HG03095 (cell line): ENCODE data around the gene TMEM131.
"Not testable (repeated sequence)": the region's sequence is repeated elsewhere in the genome, so short reads cannot be mapped to it uniquely, and the experiment has no call there.

Experiments used
- ATAC-seq: cut with Tn5 transposase; IDR thresholded peaks from one replicate; pipeline ENCODE4 v1.9.1; 2021; ENCODE audit warnings: moderate library complexity; ENCODE audit not compliant: unreplicated experiment

The TMEM131 gene

GRCh38 chr2:97995734-97996624, at the start of gene TMEM131:
Gene TMEM131, minus strand, starts transcription at chr2:97995948. Its CDS starts 286 bp downstream, at chr2:97995662.
- ATAC-seq, result peak; percentile 69

- not testable (repeated sequence) for ATAC-seq
Observed at GRCh38 chr2:98044730-98045129, 49.0 kb upstream of the TMEM131 start.

- no peak for ATAC-seq
Observed at GRCh38 chr2:98043101-98043500, 47.4 kb upstream of the TMEM131 start.

GRCh38 chr2:98040331-98040939, 44.7 kb upstream of the TMEM131 start:
- no peak for ATAC-seq

GRCh38 chr2:98039085-98039756, 43.5 kb upstream of the TMEM131 start:
- ATAC-seq, result no peak

- ATAC-seq, result no peak
Observed at GRCh38 chr2:98037666-98038336, 42.1 kb upstream of the TMEM131 start.

- no peak for ATAC-seq
Observed at GRCh38 chr2:98037206-98037605, 41.5 kb upstream of the TMEM131 start.

GRCh38 chr2:98036349-98037000, 40.7 kb upstream of the TMEM131 start:
- ATAC-seq, result no peak

- no peak for ATAC-seq
Observed at GRCh38 chr2:98034745-98035144, 39.0 kb upstream of the TMEM131 start.

GRCh38 chr2:98032086-98032485, 36.3 kb upstream of the TMEM131 start:
- ATAC-seq, result no peak

- ATAC-seq, result no peak
Observed at GRCh38 chr2:98029718-98030222, 34.0 kb upstream of the TMEM131 start.

- ATAC-seq, result no peak
Observed at GRCh38 chr2:98028931-98029717, 33.4 kb upstream of the TMEM131 start.

- ATAC-seq, result no peak
Observed at GRCh38 chr2:98028101-98028561, 32.4 kb upstream of the TMEM131 start.

GRCh38 chr2:98027538-98027937, 31.8 kb upstream of the TMEM131 start:
- peak; percentile 38 for ATAC-seq

- peak; percentile 74 for ATAC-seq
Observed at GRCh38 chr2:98026927-98027522, 31.3 kb upstream of the TMEM131 start.

- ATAC-seq, result no peak
Observed at GRCh38 chr2:98026292-98026691, 30.5 kb upstream of the TMEM131 start.

- no peak for ATAC-seq
Observed at GRCh38 chr2:98025481-98026037, 29.8 kb upstream of the TMEM131 start.

GRCh38 chr2:98022067-98022466, 26.3 kb upstream of the TMEM131 start:
- ATAC-seq, result not testable (repeated sequence)
